HCT116 (cell line): Measurements from ENCODE around the gene VASH1.

Source experiments
- CTCF ChIP-seq, 3 experiments: fragments of 200-600 bp in 1 of 3; sonication (generic) in 1 of 3; IDR thresholded peaks in 2 of 3; conservative IDR thresholded peaks in 1 of 3; 2 replicates each; pipeline ENCODE4 v1.5.1; 2012 to 2017; ENCODE audit warnings: low read depth in 2 of 3, low read length in 2 of 3, antibody characterized with exemption in 1 of 3, borderline replicate concordance in 1 of 3, control low read depth in 1 of 3, mild to moderate bottlenecking in 1 of 3, mixed read lengths in 1 of 3, mixed run types in 1 of 3, moderate library complexity in 1 of 3; ENCODE audit not compliant: insufficient read depth in 1 of 3
- ELF1 ChIP-seq: IDR thresholded peaks from 2 replicates; pipeline ENCODE4 v1.6.1; 2012; ENCODE audit warnings: low read depth, borderline replicate concordance
- MAX ChIP-seq: IDR thresholded peaks from 2 replicates; pipeline ENCODE4 v1.6.1; 2012
- POLR2AphosphoS5 ChIP-seq: IDR thresholded peaks from 2 replicates; pipeline ENCODE4 v1.6.1; 2011; ENCODE audit warnings: mild to moderate bottlenecking, low read depth, low read length, moderate library complexity
- SP1 ChIP-seq: IDR thresholded peaks from 2 replicates; pipeline ENCODE4 v1.6.1; 2012; ENCODE audit warnings: low read depth
- TCF7L2 ChIP-seq: IDR thresholded peaks from 2 replicates; pipeline ENCODE4 v1.7.0; 2011; ENCODE audit warnings: borderline replicate concordance, inconsistent platforms; ENCODE audit not compliant: insufficient read depth, insufficient read length; ENCODE audit errors: extremely low read depth
- ZBTB33 ChIP-seq: IDR thresholded peaks from 2 replicates; pipeline ENCODE4 v1.6.1; 2011; ENCODE audit warnings: mild to moderate bottlenecking, low read length, moderate library complexity; ENCODE audit not compliant: insufficient replicate concordance; ENCODE audit errors: extremely low read depth

- TF ChIP-seq CTCF (IDR thresholded peaks at IDR 0.05 in 2 of 3, conservative IDR thresholded peaks at IDR 0.05 in 1 of 3; ENCODE audit: borderline replicate concordance in 1 of 3, insufficient read depth in 1 of 3, low read depth in 2 of 3, low read length in 2 of 3), result no peak
- TF ChIP-seq ZBTB33, result no peak
- no peak for TF ChIP-seq SP1
- no peak for TF ChIP-seq ELF1
- TF ChIP-seq TCF7L2, result no peak
- TF ChIP-seq MAX, result no peak
- TF ChIP-seq POLR2AphosphoS5, result no peak
Observed at GRCh38 chr14:76713121-76713520, 48.1 kb upstream of the VASH1 start.
